ENCODE data around the gene CARD9. TPM values are rescaled to one million over a fixed set of nuclear protein-coding genes. Genes with fewer than 3 reads are reported as not detected.

CARD9 gene
- total and polyA plus RNA-seq, 2 of the 8 experiments (the other 6 are each of a cell fraction or from before 2014, with no cell fraction given), result 0.15 to 1.1 TPM

DNA sequence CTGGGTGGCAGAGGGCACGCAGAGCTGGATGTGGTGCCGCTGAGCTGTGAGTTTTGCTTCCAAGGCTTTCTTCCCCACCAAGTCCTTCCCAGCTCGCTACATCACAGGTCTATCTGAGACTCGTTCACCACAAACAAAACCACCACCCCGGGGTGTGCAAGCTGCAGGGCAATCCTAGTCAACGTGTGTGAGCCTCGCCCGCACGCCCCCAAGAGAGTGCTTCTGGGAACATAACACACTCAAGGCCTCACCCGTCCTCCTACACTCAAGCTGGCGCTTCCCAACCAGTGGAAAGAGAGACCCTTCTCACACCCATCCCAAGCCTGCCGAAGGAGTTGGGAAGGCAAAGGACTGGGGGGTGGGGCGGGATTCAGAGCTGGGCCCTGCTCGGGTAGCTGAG is 15.9 kb upstream of the CARD9 start (continued):
- TF ChIP-seq ASH2L (IDR thresholded peaks at IDR 0.05; ENCODE audit: low read length), result no peak
- TF ChIP-seq, protein P1, sequence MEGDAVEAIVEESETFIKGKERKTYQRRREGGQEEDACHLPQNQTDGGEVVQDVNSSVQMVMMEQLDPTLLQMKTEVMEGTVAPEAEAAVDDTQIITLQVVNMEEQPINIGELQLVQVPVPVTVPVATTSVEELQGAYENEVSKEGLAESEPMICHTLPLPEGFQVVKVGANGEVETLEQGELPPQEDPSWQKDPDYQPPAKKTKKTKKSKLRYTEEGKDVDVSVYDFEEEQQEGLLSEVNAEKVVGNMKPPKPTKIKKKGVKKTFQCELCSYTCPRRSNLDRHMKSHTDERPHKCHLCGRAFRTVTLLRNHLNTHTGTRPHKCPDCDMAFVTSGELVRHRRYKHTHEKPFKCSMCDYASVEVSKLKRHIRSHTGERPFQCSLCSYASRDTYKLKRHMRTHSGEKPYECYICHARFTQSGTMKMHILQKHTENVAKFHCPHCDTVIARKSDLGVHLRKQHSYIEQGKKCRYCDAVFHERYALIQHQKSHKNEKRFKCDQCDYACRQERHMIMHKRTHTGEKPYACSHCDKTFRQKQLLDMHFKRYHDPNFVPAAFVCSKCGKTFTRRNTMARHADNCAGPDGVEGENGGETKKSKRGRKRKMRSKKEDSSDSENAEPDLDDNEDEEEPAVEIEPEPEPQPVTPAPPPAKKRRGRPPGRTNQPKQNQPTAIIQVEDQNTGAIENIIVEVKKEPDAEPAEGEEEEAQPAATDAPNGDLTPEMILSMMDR (IDR thresholded peaks at IDR 0.05; ENCODE audit: control extremely low read depth in 1 of 3, insufficient read depth in 1 of 3, low read depth in 1 of 3, low read length in 3 of 3), result no peak
- no peak for TF ChIP-seq RFX5 (IDR thresholded peaks at IDR 0.05; ENCODE audit: borderline replicate concordance, low read depth, low read length)
- TF ChIP-seq RAD21 (IDR thresholded peaks at IDR 0.05 in 1 of 2, conservative IDR thresholded peaks at IDR 0.05 in 1 of 2; ENCODE audit: low read depth in 2 of 2, low read length in 2 of 2), result no peak
- TF ChIP-seq CTBP2 (IDR thresholded peaks at IDR 0.05; ENCODE audit: borderline replicate concordance, insufficient read depth, insufficient read length, low read length), result no peak
